Measurements from ENCODE around the gene SLC37A2. TPM values are rescaled to one million over a fixed set of nuclear protein-coding genes. Genes with fewer than 3 reads are reported as not detected.

The SLC37A2 gene
- total RNA-seq, 1 experiment from 2014 or later, result 13.8 TPM

- Mint-ChIP-seq H3K27ac (ENCODE audit: unreplicated experiment) (no peak overlapping the region), H3K4me3 (ENCODE audit: unreplicated experiment) (no peak overlapping the region), H3K4me1 (ENCODE audit: low read depth, unreplicated experiment) (no peaks in the 10 kb centered on the region), H3K36me3 (ENCODE audit: insufficient read depth, unreplicated experiment) (no peaks in the 10 kb centered on the region), H3K27me3 (ENCODE audit: insufficient read depth, unreplicated experiment) (no peaks in the 10 kb centered on the region), H3K9me3 (ENCODE audit: unreplicated experiment) (no peaks in the 10 kb centered on the region)
- H3K9me3 ChIP-seq, result no peaks in the 10 kb centered on the region
- intact Hi-C loops (cut with micrococcal nuclease; ENCODE audit: unreplicated experiment), result no loop called here
- no peaks in the 10 kb centered on the region for H3K36me3 ChIP-seq (ENCODE audit: control insufficient read depth, insufficient read depth, low read length)
- CTCF ChIA-PET, result interaction anchor here (1.3 kb wide), 1 partner anchor 11 kb away, joined by 4 read pairs; no protein-coding TSS in a partner anchor
- H3K27me3 ChIP-seq (replicated peaks; ENCODE audit: control insufficient read depth, insufficient read depth, low read length), result no peaks in the 10 kb centered on the region
- POLR2A ChIA-PET, result no interaction called here
- H3K4me3 ChIP-seq (ENCODE audit: low read depth, low read length), result no peak overlapping the region
- no peak for DNase-seq
- TF ChIP-seq CTCF (IDR thresholded peaks at IDR 0.05; ENCODE audit: insufficient read depth in 1 of 2, low read depth in 1 of 2, low read length in 1 of 2, severe bottlenecking in 1 of 2, unreplicated experiment in 1 of 2), result no peak
- H3K4me1 ChIP-seq, result peaks cover 13% of the 10 kb centered on the region
- no TSS peak for BruUV-seq (replicated peaks)
Measured at GRCh38 chr11:125079878-125080530, 16.9 kb downstream of the SLC37A2 start.

GRCh38 chr11:125080531-125080911 is 17.4 kb downstream of the SLC37A2 start:
- Mint-ChIP-seq H3K36me3 (ENCODE audit: insufficient read depth, unreplicated experiment) (no peaks in the 10 kb centered on the region), H3K4me3 (ENCODE audit: unreplicated experiment) (no peak overlapping the region), H3K27ac (ENCODE audit: unreplicated experiment) (no peak overlapping the region), H3K27me3 (ENCODE audit: insufficient read depth, unreplicated experiment) (no peaks in the 10 kb centered on the region), H3K9me3 (ENCODE audit: unreplicated experiment) (no peaks in the 10 kb centered on the region), H3K4me1 (ENCODE audit: low read depth, unreplicated experiment) (no peaks in the 10 kb centered on the region)
- no TSS peak for BruUV-seq (replicated peaks)
- Histone ChIP-seq H3K4me1 (peaks cover 8% of the 10 kb centered on the region), H3K4me3 (ENCODE audit: low read depth, low read length) (no peak overlapping the region), H3K27me3 (replicated peaks; ENCODE audit: control insufficient read depth, insufficient read depth, low read length) (no peaks in the 10 kb centered on the region), H3K36me3 (ENCODE audit: control insufficient read depth, insufficient read depth, low read length) (no peaks in the 10 kb centered on the region), H3K9me3 (no peaks in the 10 kb centered on the region)
- ChIA-PET POLR2A (no interaction called here), CTCF (no interaction called here)
- DNase-seq, result no peak
- intact Hi-C loops (cut with micrococcal nuclease; ENCODE audit: unreplicated experiment), result no loop called here
- no peak for TF ChIP-seq CTCF (IDR thresholded peaks at IDR 0.05; ENCODE audit: insufficient read depth in 1 of 2, low read depth in 1 of 2, low read length in 1 of 2, severe bottlenecking in 1 of 2, unreplicated experiment in 1 of 2)

- Mint-ChIP-seq H3K36me3 (ENCODE audit: insufficient read depth, unreplicated experiment) (no peaks in the 10 kb centered on the region), H3K4me3 (ENCODE audit: unreplicated experiment) (no peak overlapping the region), H3K4me1 (ENCODE audit: low read depth, unreplicated experiment) (no peaks in the 10 kb centered on the region), H3K9me3 (ENCODE audit: unreplicated experiment) (no peaks in the 10 kb centered on the region), H3K27ac (ENCODE audit: unreplicated experiment) (no peak overlapping the region), H3K27me3 (ENCODE audit: insufficient read depth, unreplicated experiment) (no peaks in the 10 kb centered on the region)
- Histone ChIP-seq H3K27me3 (replicated peaks; ENCODE audit: control insufficient read depth, insufficient read depth, low read length) (no peaks in the 10 kb centered on the region), H3K4me1 (peaks cover 4% of the 10 kb centered on the region; the same call in 1 of the 2 replicates), H3K36me3 (ENCODE audit: control insufficient read depth, insufficient read depth, low read length) (no peaks in the 10 kb centered on the region), H3K4me3 (ENCODE audit: low read depth, low read length) (no peak overlapping the region), H3K9me3 (no peaks in the 10 kb centered on the region)
- no peak for DNase-seq
- BruUV-seq (replicated peaks), result no TSS peak
- TF ChIP-seq CTCF (IDR thresholded peaks at IDR 0.05; ENCODE audit: insufficient read depth in 1 of 2, low read depth in 1 of 2, low read length in 1 of 2, severe bottlenecking in 1 of 2, unreplicated experiment in 1 of 2), result no peak
- POLR2A ChIA-PET, result no interaction called here
- CTCF ChIA-PET, result interaction anchor here (1.9 kb wide), 1 partner anchor 10 kb away, joined by 8 read pairs; no protein-coding TSS in a partner anchor
- intact Hi-C loops (cut with micrococcal nuclease; ENCODE audit: unreplicated experiment), result no loop called here
Measured at GRCh38 chr11:125081098-125081798, 18.1 kb downstream of the SLC37A2 start.
